RWPE1 (cell line): ENCODE results near the gene ISG15.

ENCODE experiments used
- CTCF ChIA-PET: fragments of 350-600 bp; sonication (Branson Sonifier 250); formaldehyde crosslinking; extraction: SDS; loops from one replicate; lab custom pipeline; 2021; lab: Yijun Ruan, JAX
- POLR2A ChIA-PET: fragments of 400-600 bp; formaldehyde crosslinking; extraction: SDS; loops from one replicate; lab custom pipeline; 2020; ENCODE audit warnings: antibody characterized with exemption; ENCODE audit not compliant: low non-redundant PET; lab: Yijun Ruan, JAX
- DNase-seq: peaks from one replicate; pipeline ENCODE4 v3.0.0; 2012; ENCODE audit warnings: low spot score
- H3K27ac ChIP-seq: fragments of 450-650 bp; 2 replicates; pipeline ENCODE4 v1.5.1; 2017
- CTCF ChIP-seq: fragments of 450-650 bp; conservative IDR thresholded peaks from 2 replicates; pipeline ENCODE4 v1.5.1; 2017; ENCODE audit warnings: low read depth, mild to moderate bottlenecking

ISG15 gene

GRCh38 chr1:1019122-1019999, 6.1 kb downstream of the ISG15 start:
- ChIA-PET CTCF (interaction anchor here (0.5 to 0.7 kb wide), 3 partner anchors 43 to 396 kb away, joined by 3 read pairs; no protein-coding TSS in a partner anchor), POLR2A (interaction anchor here (0.6 kb wide), 1 partner anchor 195 kb away, joined by 3 read pairs; no protein-coding TSS in a partner anchor)
- peak; percentile 90 for DNase-seq
- peak; percentile 81 for TF ChIP-seq CTCF
- H3K27ac ChIP-seq = peak overlapping the region; percentile 98

GRCh38 chr1:1020000-1020404, 6.7 kb downstream of the ISG15 start, which contains the start of gene AGRN:
Gene AGRN (plus strand): TSS chr1:1020120. CDS start chr1:1020173, 53 bp downstream.
- peak within 1 kb of the TSS; percentile 98 for H3K27ac ChIP-seq
- TF ChIP-seq CTCF = no peak
- CTCF ChIA-PET = interaction anchor here (0.7 kb wide), 1 partner anchor 44 kb away, joined by 3 read pairs; no protein-coding TSS in a partner anchor
- POLR2A ChIA-PET = interaction anchor here (0.6 kb wide), 1 partner anchor 98 kb away, joined by 4 read pairs; no protein-coding TSS in a partner anchor
- no peak for DNase-seq

- POLR2A ChIA-PET = interaction anchor here (0.6 to 1.4 kb wide), 2 partner anchors 12 to 97 kb away, joined by 4 read pairs; no protein-coding TSS in a partner anchor
- CTCF ChIA-PET = no interaction called here
- TF ChIP-seq CTCF = no peak
- DNase-seq = peak; percentile 42
- H3K27ac ChIP-seq = peak overlapping the region; percentile 98
Measured at GRCh38 chr1:1020415-1021009, 7.2 kb downstream of the ISG15 start.

- H3K27ac ChIP-seq = peak overlapping the region; percentile 98
- peak; percentile 51 for DNase-seq
- ChIA-PET CTCF (interaction anchor here (0.6 kb wide), 1 partner anchor 15 kb away, joined by 4 read pairs; no protein-coding TSS in a partner anchor), POLR2A (interaction anchor here (0.6 to 1.4 kb wide), 2 partner anchors 11 to 31 kb away, joined by 3 to 4 read pairs; no protein-coding TSS in a partner anchor)
- TF ChIP-seq CTCF = no peak
Measured at GRCh38 chr1:1021010-1021919, 8.0 kb downstream of the ISG15 start.

- POLR2A ChIA-PET = interaction anchor here (1.4 kb wide), 1 partner anchor 10 kb away, joined by 4 read pairs; no protein-coding TSS in a partner anchor
- CTCF ChIA-PET = no interaction called here
- H3K27ac ChIP-seq = peak overlapping the region; percentile 98
- peak; percentile 67 for DNase-seq
- no peak for TF ChIP-seq CTCF
Measured at GRCh38 chr1:1021920-1022259, 8.6 kb downstream of the ISG15 start.
